K562 (cell line): ENCODE results near the gene CASP1. TPM values are rescaled to one million over a fixed set of nuclear protein-coding genes. Genes with fewer than 3 reads are reported as not detected.

Experiments
- ATAC-seq: fragments of 200-7000 bp; cut with Tn5 transposase; 3 replicates; pipeline ENCODE4 v1.9.1; 2020; ENCODE audit warnings: moderate library complexity
- BruUV-seq: library from RNA; stranded (reverse); fragments of 400-500 nt; replicated peaks from 2 replicates; lab custom pipeline; 2021; lab: Mats Ljungman, UMichigan
- CTCF ChIA-PET: fragments of 300-600 bp; formaldehyde crosslinking; extraction: SDS; loops from one replicate; lab custom pipeline; 2021; ENCODE audit warnings: low intra/inter-chr PET ratio; lab: Yijun Ruan, JAX
- POLR2A ChIA-PET: fragments of 300-600, 350-650 bp; sonication (Branson Sonifier 250); formaldehyde crosslinking; extraction: SDS; loops from one replicate; lab custom pipeline; 2021; ENCODE audit warnings: antibody characterized with exemption, inconsistent platforms; lab: Yijun Ruan, JAX
- DNase-seq, 4 experiments: peaks; one replicate each; pipeline versions ENCODE4 v3.0.0 to v3.0.0-alpha.2; 2011 to 2018; ENCODE audit warnings: low spot score in 3 of 4, mixed read lengths in 3 of 4; ENCODE audit errors: extremely low read depth in 1 of 4
- FAIRE-seq: peaks from 2 replicates; lab custom pipeline; 2011; peaks lifted over from hg19 to GRCh38; lab: Jason Lieb, UNC
- H2AFZ ChIP-seq: 2 replicates; pipeline ENCODE4 v1.6.0; 2011; ENCODE audit warnings: low read depth, low read length, control low read depth, inconsistent platforms
- H3K27ac ChIP-seq: fragments of 200-600 bp; 3 replicates; pipeline ENCODE4 v1.8.0; 2011; ENCODE audit warnings: low read depth, mild to moderate bottlenecking, control low read depth, inconsistent platforms, low read length, moderate library complexity, mixed read lengths; ENCODE audit errors: extremely low read depth
- H3K27me3 ChIP-seq, 2 experiments: fragments of 300-600 bp in 1 of 2; 2 replicates in 1 of 2; 3 replicates in 1 of 2; pipeline versions ENCODE4 v1.6.0 to v1.8.0; 2011; ENCODE audit warnings: inconsistent platforms in 2 of 2, low read length in 2 of 2, mild to moderate bottlenecking in 1 of 2, mixed read lengths in 1 of 2, moderate library complexity in 1 of 2; ENCODE audit not compliant: control insufficient read depth in 2 of 2, insufficient read depth in 2 of 2
- H3K36me3 ChIP-seq: fragments of 300-600 bp; 3 replicates; pipeline ENCODE4 v1.8.0; 2011; ENCODE audit warnings: mild to moderate bottlenecking, low read length, inconsistent platforms; ENCODE audit not compliant: control insufficient read depth, insufficient read depth
- H3K4me1 ChIP-seq, 2 experiments: fragments of 200-600 bp in 1 of 2; replicated peaks in 1 of 2; 2 replicates in 1 of 2; 3 replicates in 1 of 2; pipeline versions ENCODE4 v1.5.1 to v1.8.0; 2011; ENCODE audit warnings: inconsistent platforms in 2 of 2, low read length in 2 of 2, mild to moderate bottlenecking in 1 of 2, mixed read lengths in 1 of 2, moderate library complexity in 1 of 2; ENCODE audit not compliant: control insufficient read depth in 2 of 2, insufficient read depth in 2 of 2
- H3K4me2 ChIP-seq: 2 replicates; pipeline ENCODE4 v1.6.1; 2011; ENCODE audit warnings: low read length, control low read depth, inconsistent platforms, mixed read lengths; ENCODE audit not compliant: insufficient read depth
- H3K4me3 ChIP-seq: fragments of 200-600 bp; sonication (generic), shearing (Covaris generic); 2 replicates; pipeline ENCODE4 v1.5.1; 2016; ENCODE audit warnings: control low read depth, inconsistent platforms
- H3K79me2 ChIP-seq: fragments of 200-600 bp; 3 replicates; pipeline ENCODE4 v1.8.0; 2011; ENCODE audit warnings: low read length, inconsistent platforms; ENCODE audit not compliant: control insufficient read depth, insufficient read depth
- H3K9ac ChIP-seq, 2 experiments: 2 replicates each; pipeline versions ENCODE4 v1.6.0 to v1.6.1; 2011; ENCODE audit warnings: low read depth in 2 of 2, low read length in 2 of 2, control low read depth in 1 of 2, inconsistent platforms in 1 of 2, mild to moderate bottlenecking in 1 of 2, mixed read lengths in 1 of 2; ENCODE audit not compliant: insufficient read depth in 1 of 2
- H3K9me1 ChIP-seq: one replicate; pipeline ENCODE4 v1.6.0; 2011; ENCODE audit warnings: inconsistent platforms, mild to moderate bottlenecking, low read length, moderate library complexity; ENCODE audit not compliant: control insufficient read depth, insufficient read depth
- H3K9me3 ChIP-seq: replicated peaks from 2 replicates; pipeline ENCODE4 v1.5.1; 2011; ENCODE audit warnings: low read depth, low read length, inconsistent platforms; ENCODE audit not compliant: control insufficient read depth, insufficient read depth
- H4K20me1 ChIP-seq: replicated peaks from 2 replicates; pipeline ENCODE4 v1.6.1; 2011; ENCODE audit warnings: low read length, inconsistent platforms, mixed read lengths; ENCODE audit not compliant: control insufficient read depth, insufficient read depth
- ATF4 ChIP-seq: fragments of 450-650 bp; formaldehyde crosslinking; IDR thresholded peaks from 2 replicates; pipeline ENCODE4 v1.4.0; 2022; ENCODE audit warnings: mild to moderate bottlenecking, moderate library complexity
- BRD4 ChIP-seq: fragments of 200-600 bp; sonication (generic); IDR thresholded peaks from 2 replicates; pipeline ENCODE4 v1.6.1; 2017; ENCODE audit warnings: inconsistent platforms
- CEBPG ChIP-seq, 3 experiments: fragments of 200-800 bp in 1 of 3; sonication (Bioruptor generic) in 1 of 3; sonication (generic) in 1 of 3; formaldehyde crosslinking in 1 of 3; IDR thresholded peaks in 2 of 3; conservative IDR thresholded peaks in 1 of 3; 2 replicates each; pipeline versions ENCODE4 v1.6.1 to v1.8.0; 2016 to 2022; ENCODE audit warnings: missing compliant biosample characterization in 2 of 3, missing genetic modification characterization in 2 of 3, mild to moderate bottlenecking in 1 of 3, missing genetic modification reagents in 1 of 3
- CTBP1 ChIP-seq: fragments of 450-650 bp; IDR thresholded peaks from 2 replicates; pipeline ENCODE4 v1.6.1; 2016; ENCODE audit warnings: borderline replicate concordance
- USF2 ChIP-seq: sonication (generic); formaldehyde crosslinking; IDR thresholded peaks from 2 replicates; pipeline ENCODE4 v1.5.0; 2020; ENCODE audit warnings: missing genetic modification reagents
- ZFPM2 ChIP-seq: fragments of 250-450 bp; sonication (Bioruptor Pico); IDR thresholded peaks from 2 replicates; pipeline ENCODE4 v1.5.1; 2022; ENCODE audit warnings: mild to moderate bottlenecking
- WGBS: fragments of 100-300 bp; shearing (Covaris generic); methylation state at CpG from one replicate; pipeline ENCODE4 v1.1.6; 2016; ENCODE audit warnings: low coverage, mixed read lengths; ENCODE audit not compliant: insufficient coverage; ENCODE audit errors: missing lambda C conversion rate; 5-methylcytosine and 5-hydroxymethylcytosine counted together
- in situ Hi-C: fragments of 300-500 bp; cut with MboI; formaldehyde crosslinking; loops from 4 replicates; pipeline ENCODE4 v1.15.0; 2018; ENCODE audit warnings: inconsistent platforms, mixed read lengths
- intact Hi-C: fragments of 100-400 bp; cut with micrococcal nuclease; formaldehyde crosslinking; loops from 2 replicates; pipeline ENCODE4 v1.14.2; 2022
- polyA plus RNA-seq, 8 experiments: library from polyadenylated mRNA; depleted of rRNA in 4 of 8; stranded (reverse) in 5 of 8; unstranded in 3 of 8; fragments of >200 nt; fragmentation: Nextera tagmentation in 2 of 8; fragmentation: Illumina TruSeq in 1 of 8; extraction: Ambion mirVana in 2 of 8; extraction: Trizol in 1 of 8; gene quantifications; 2 replicates each; pipeline versions ENCODE4 v1.2.1 to v1.2.3, GENCODE V29; 2011 to 2014; ENCODE audit warnings: inconsistent platforms in 1 of 8, missing spikeins in 1 of 8
- total RNA-seq, 7 experiments: library from RNA; depleted of rRNA in 6 of 7; stranded (reverse); fragments of >200 nt in 6 of 7; fragmentation: Illumina TruSeq in 2 of 7; extraction: Trizol in 2 of 7; gene quantifications; 2 replicates each; pipeline versions ENCODE4 v1.2.1 to v1.2.3, GENCODE V29; 2011 to 2021; ENCODE audit warnings: low replicate concordance in 1 of 7
- TF ChIP-seq, protein P1 (sequence below): fragments of 250-450 bp; sonication (Bioruptor Pico); IDR thresholded peaks from 2 replicates; pipeline ENCODE4 v1.8.0; 2022; ENCODE audit warnings: moderate library complexity, mild to moderate bottlenecking, inconsistent platforms
- TF ChIP-seq, protein P2 (sequence below): fragments of 450-650 bp; IDR thresholded peaks from 2 replicates; pipeline ENCODE4 v1.6.1; 2016; ENCODE audit warnings: mild to moderate bottlenecking

Gene CASP1
- total and polyA plus RNA-seq, 9 of the 15 experiments (the other 6 are each of a cell fraction or from before 2014, with no cell fraction given): not detected

- H3K9ac ChIP-seq: no peak within 1 kb of the TSS
- FAIRE-seq (no peak), DNase-seq (no peak), ATAC-seq (no peak)
- no peaks in the 10 kb centered on the region for H4K20me1 ChIP-seq
- no peak within 1 kb of the TSS for H3K27ac ChIP-seq
- in situ Hi-C loops: no loop called here
- no peak within 1 kb of the TSS for H2AFZ ChIP-seq
- H3K4me1 ChIP-seq: no peaks in the 10 kb centered on the region
- intact Hi-C loops: no loop called here
- no peaks in the 10 kb centered on the region for H3K36me3 ChIP-seq
- H3K4me2 ChIP-seq: no peak within 1 kb of the TSS
- ChIA-PET CTCF (no interaction called here), POLR2A (no interaction called here)
- BruUV-seq: no TSS peak
- TF ChIP-seq, protein P1, sequence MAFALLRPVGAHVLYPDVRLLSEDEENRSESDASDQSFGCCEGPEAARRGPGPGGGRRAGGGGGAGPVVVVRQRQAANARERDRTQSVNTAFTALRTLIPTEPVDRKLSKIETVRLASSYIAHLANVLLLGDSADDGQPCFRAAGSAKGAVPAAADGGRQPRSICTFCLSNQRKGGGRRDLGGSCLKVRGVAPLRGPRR (CRISPR knock-in tag): no peak
- 0 out of 2 replicates have a peak, but pooled peaks have one; percentile 34 for TF ChIP-seq ATF4 (CRISPR knock-in tag)
- no peak for TF ChIP-seq CEBPG (CRISPR knock-in tag; IDR thresholded peaks at IDR 0.05)
- peak in 1 of 2 experiments; percentile 73; a peak in 2 of 4 replicates for TF ChIP-seq CEBPG (tag; conservative IDR thresholded peaks at IDR 0.05 in 1 of 2, IDR thresholded peaks at IDR 0.05 in 1 of 2)
- H3K4me3 ChIP-seq: no peak within 1 kb of the TSS
- no peaks in the 10 kb centered on the region for H3K27me3 ChIP-seq
- no peaks in the 10 kb centered on the region; the same call in 1 of the 2 replicates for H3K9me3 ChIP-seq
- H3K9me1 ChIP-seq: no peaks in the 10 kb centered on the region
- no peaks in the 10 kb centered on the region for H3K79me2 ChIP-seq
These were observed 11.9 kb downstream of the CASP1 start, which contains the start of gene CASP5 for GRCh38 chr11:105023003-105023402. TSS of gene CASP5 (minus strand) at chr11:105023168. CDS start at chr11:105023136, 32 bp downstream.

- FAIRE-seq: no peak
- ATAC-seq: no peak
- H3K4me2 ChIP-seq: no peak overlapping the region
- TF ChIP-seq BRD4: no peak
- no peak for TF ChIP-seq ZFPM2 (CRISPR knock-in tag)
- TF ChIP-seq USF2 (CRISPR knock-in tag): no peak
- TF ChIP-seq CTBP1: no peak
- TF ChIP-seq, protein P2, sequence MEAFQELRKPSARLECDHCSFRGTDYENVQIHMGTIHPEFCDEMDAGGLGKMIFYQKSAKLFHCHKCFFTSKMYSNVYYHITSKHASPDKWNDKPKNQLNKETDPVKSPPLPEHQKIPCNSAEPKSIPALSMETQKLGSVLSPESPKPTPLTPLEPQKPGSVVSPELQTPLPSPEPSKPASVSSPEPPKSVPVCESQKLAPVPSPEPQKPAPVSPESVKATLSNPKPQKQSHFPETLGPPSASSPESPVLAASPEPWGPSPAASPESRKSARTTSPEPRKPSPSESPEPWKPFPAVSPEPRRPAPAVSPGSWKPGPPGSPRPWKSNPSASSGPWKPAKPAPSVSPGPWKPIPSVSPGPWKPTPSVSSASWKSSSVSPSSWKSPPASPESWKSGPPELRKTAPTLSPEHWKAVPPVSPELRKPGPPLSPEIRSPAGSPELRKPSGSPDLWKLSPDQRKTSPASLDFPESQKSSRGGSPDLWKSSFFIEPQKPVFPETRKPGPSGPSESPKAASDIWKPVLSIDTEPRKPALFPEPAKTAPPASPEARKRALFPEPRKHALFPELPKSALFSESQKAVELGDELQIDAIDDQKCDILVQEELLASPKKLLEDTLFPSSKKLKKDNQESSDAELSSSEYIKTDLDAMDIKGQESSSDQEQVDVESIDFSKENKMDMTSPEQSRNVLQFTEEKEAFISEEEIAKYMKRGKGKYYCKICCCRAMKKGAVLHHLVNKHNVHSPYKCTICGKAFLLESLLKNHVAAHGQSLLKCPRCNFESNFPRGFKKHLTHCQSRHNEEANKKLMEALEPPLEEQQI: no peak
These were observed 12.4 kb downstream of the CASP1 start for GRCh38 chr11:105022527-105022926.

More at GRCh38 chr11:105022527-105022926, 12.4 kb downstream of the CASP1 start:
- CTCF ChIA-PET: no interaction called here
- Histone ChIP-seq H3K27me3 (no peaks in the 10 kb centered on the region), H3K79me2 (no peaks in the 10 kb centered on the region), H3K9me1 (no peaks in the 10 kb centered on the region), H3K36me3 (no peaks in the 10 kb centered on the region), H3K27ac (no peak overlapping the region), H3K4me1 (no peaks in the 10 kb centered on the region), H2AFZ (no peak overlapping the region), H4K20me1 (no peaks in the 10 kb centered on the region), H3K4me3 (no peak overlapping the region), H3K9me3 (no peaks in the 10 kb centered on the region; the same call in 1 of the 2 replicates), H3K9ac (no peak overlapping the region)
- BruUV-seq: no TSS peak
- 0% methylated on average over 2 of the region's 2 CpGs for WGBS
- no peak for DNase-seq
- intact Hi-C loops (no loop called here), in situ Hi-C loops (no loop called here)
- POLR2A ChIA-PET: no interaction called here
